HepG2 (cell line): Measurements from ENCODE around the gene VEGFA. TPM values are rescaled to one million over a fixed set of nuclear protein-coding genes. Genes with fewer than 3 reads are reported as not detected.

Experiments
- AKAP8 ChIP-seq: sonication (generic); formaldehyde crosslinking; IDR thresholded peaks from 2 replicates; pipeline ENCODE4 v1.5.1; 2020; ENCODE audit warnings: mild to moderate bottlenecking, missing genetic modification reagents
- ARHGAP35 ChIP-seq: sonication (generic); formaldehyde crosslinking; IDR thresholded peaks from 2 replicates; pipeline ENCODE4 v1.9.0; 2022; ENCODE audit warnings: mild to moderate bottlenecking, inconsistent platforms, moderate library complexity, missing genetic modification reagents, borderline replicate concordance
- FIP1L1 ChIP-seq: fragments of 200-400 bp; formaldehyde crosslinking; IDR thresholded peaks from 2 replicates; pipeline ENCODE4 v1.6.1; 2018; ENCODE audit warnings: low read depth, mild to moderate bottlenecking, low read length, moderate library complexity, borderline replicate concordance; ENCODE audit not compliant: insufficient read depth
- JARID2 ChIP-seq: sonication (generic); formaldehyde crosslinking; IDR thresholded peaks from 2 replicates; pipeline ENCODE4 v1.8.1; 2023; ENCODE audit warnings: missing genetic modification reagents, inconsistent platforms; ENCODE audit not compliant: insufficient replicate concordance
- KDM4B ChIP-seq: sonication (generic); formaldehyde crosslinking; IDR thresholded peaks from 2 replicates; pipeline ENCODE4 v1.4.0; 2020; ENCODE audit warnings: missing genetic modification reagents
- KDM6A ChIP-seq: IDR thresholded peaks from 2 replicates; pipeline ENCODE4 v1.6.1; 2016; ENCODE audit warnings: low read depth
- RBM39 ChIP-seq: fragments of 200-400 bp; formaldehyde crosslinking; IDR thresholded peaks from one replicate; pipeline ENCODE4 v1.6.1; 2018; ENCODE audit warnings: antibody characterized with exemption, mild to moderate bottlenecking, low read depth, low read length; ENCODE audit not compliant: poor library complexity, severe bottlenecking
- SIN3A ChIP-seq: IDR thresholded peaks from 2 replicates; pipeline ENCODE4 v1.6.1; 2011; ENCODE audit warnings: low read depth, mild to moderate bottlenecking, control low read depth, low read length, borderline replicate concordance
- SMARCE1 ChIP-seq: fragments of 450-650 bp; IDR thresholded peaks from 2 replicates; pipeline ENCODE4 v1.6.1; 2017; ENCODE audit warnings: borderline replicate concordance
- SNAI1 ChIP-seq: sonication (generic); formaldehyde crosslinking; IDR thresholded peaks from 2 replicates; pipeline ENCODE4 v1.5.0; 2020; ENCODE audit warnings: mild to moderate bottlenecking, missing genetic modification reagents, borderline replicate concordance
- TAF1 ChIP-seq: sonication (generic); formaldehyde crosslinking; IDR thresholded peaks from 2 replicates; pipeline ENCODE4 v1.4.0; 2020; ENCODE audit warnings: missing genetic modification reagents
- TOPORS ChIP-seq: sonication (generic); formaldehyde crosslinking; IDR thresholded peaks from 2 replicates; pipeline ENCODE4 v1.8.0; 2023; ENCODE audit warnings: mild to moderate bottlenecking, missing genetic modification reagents
- ZKSCAN8 ChIP-seq: IDR thresholded peaks from 2 replicates; pipeline ENCODE4 v1.6.1; 2016; ENCODE audit warnings: borderline replicate concordance, missing genetic modification reagents, missing compliant biosample characterization
- ZNF17 ChIP-seq: sonication (generic); formaldehyde crosslinking; IDR thresholded peaks from 2 replicates; pipeline ENCODE4 v1.5.0; 2020; ENCODE audit warnings: mild to moderate bottlenecking, missing genetic modification reagents
- ZNF317 ChIP-seq: sonication (generic); formaldehyde crosslinking; IDR thresholded peaks from 2 replicates; pipeline ENCODE4 v1.5.0; 2020; ENCODE audit warnings: mild to moderate bottlenecking, missing genetic modification reagents
- ZNF615 ChIP-seq: sonication (generic); formaldehyde crosslinking; IDR thresholded peaks from 2 replicates; pipeline ENCODE4 v1.5.0; 2020; ENCODE audit warnings: mild to moderate bottlenecking, missing genetic modification reagents, borderline replicate concordance
- polyA plus RNA-seq, 8 experiments: library from polyadenylated mRNA; depleted of rRNA in 3 of 8; stranded (reverse) in 7 of 8; unstranded in 1 of 8; fragments of >200 nt; fragmentation: Illumina TruSeq in 4 of 8; extraction: Trizol in 4 of 8; gene quantifications; 2 replicates each; pipeline versions ENCODE4 v1.2.1 to v1.2.3, GENCODE V29; 2011 to 2016; ENCODE audit warnings: low read depth in 4 of 8, missing spikeins in 1 of 8, mixed read lengths in 1 of 8; ENCODE audit not compliant: insufficient read depth in 1 of 8
- total RNA-seq, 5 experiments: library from RNA; depleted of rRNA; stranded (reverse); fragments of >200 nt; fragmentation: Illumina TruSeq; extraction: Trizol; gene quantifications; 2 replicates each; pipeline ENCODE4 v1.2.3, GENCODE V29; 2016; ENCODE audit warnings: low read depth in 1 of 5
- TF ChIP-seq, protein P1 (sequence below): sonication (generic); formaldehyde crosslinking; conservative IDR thresholded peaks from 2 replicates; pipeline ENCODE4 v1.8.0; 2022; ENCODE audit warnings: mild to moderate bottlenecking, moderate library complexity, missing genetic modification reagents
- TF ChIP-seq, protein P2 (sequence below): sonication (generic); formaldehyde crosslinking; IDR thresholded peaks from 2 replicates; pipeline ENCODE4 v1.5.0; 2020; ENCODE audit warnings: mild to moderate bottlenecking, missing genetic modification reagents, borderline replicate concordance
- TF ChIP-seq, protein P3 (sequence below): IDR thresholded peaks from 2 replicates; pipeline ENCODE4 v1.6.1; 2016

Gene VEGFA
- total and polyA plus RNA-seq, 2 of the 13 experiments (the other 11 are each of a cell fraction or from before 2014, with no cell fraction given), result 68.1 to 629 TPM

DNA sequence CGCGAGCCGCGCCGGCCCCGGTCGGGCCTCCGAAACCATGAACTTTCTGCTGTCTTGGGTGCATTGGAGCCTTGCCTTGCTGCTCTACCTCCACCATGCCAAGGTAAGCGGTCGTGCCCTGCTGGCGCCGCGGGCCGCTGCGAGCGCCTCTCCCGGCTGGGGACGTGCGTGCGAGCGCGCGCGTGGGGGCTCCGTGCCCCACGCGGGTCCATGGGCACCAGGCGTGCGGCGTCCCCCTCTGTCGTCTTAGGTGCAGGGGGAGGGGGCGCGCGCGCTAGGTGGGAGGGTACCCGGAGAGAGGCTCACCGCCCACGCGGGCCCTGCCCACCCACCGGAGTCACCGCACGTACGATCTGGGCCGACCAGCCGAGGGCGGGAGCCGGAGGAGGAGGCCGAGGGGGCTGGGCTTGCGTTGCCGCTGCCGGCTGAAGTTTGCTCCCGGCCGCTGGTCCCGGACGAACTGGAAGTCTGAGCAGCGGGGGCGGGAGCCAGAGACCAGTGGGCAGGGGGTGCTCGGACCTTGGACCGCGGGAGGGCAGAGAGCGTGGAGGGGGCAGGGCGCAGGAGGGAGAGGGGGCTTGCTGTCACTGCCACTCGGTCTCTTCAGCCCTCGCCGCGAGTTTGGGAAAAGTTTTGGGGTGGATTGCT, 1.3 kb downstream of the VEGFA start (continued):
- TF ChIP-seq KDM4B (CRISPR knock-in tag) (peak; percentile 94), TOPORS (peak; percentile 98), ZNF17 (CRISPR knock-in tag) (no peak), ZKSCAN8 (CRISPR knock-in tag) (no peak), RBM39 (peak; percentile 97), ZNF615 (CRISPR knock-in tag) (no peak), SNAI1 (CRISPR knock-in tag) (peak; percentile 15; the same call in 1 of the 2 replicates), ARHGAP35 (CRISPR knock-in tag) (peak; percentile 61), KDM6A (CRISPR knock-in tag) (no peak), JARID2 (CRISPR knock-in tag) (peak; percentile 86), TAF1 (peak; percentile 93), AKAP8 (CRISPR knock-in tag) (peak; percentile 55; the same call in 1 of the 2 replicates), SMARCE1 (no peak), FIP1L1 (no peak; the same call in 1 of the 2 replicates), ZNF317 (CRISPR knock-in tag) (no peak), SIN3A (peak; percentile 32; the same call in 1 of the 2 replicates)
- TF ChIP-seq, protein P1, sequence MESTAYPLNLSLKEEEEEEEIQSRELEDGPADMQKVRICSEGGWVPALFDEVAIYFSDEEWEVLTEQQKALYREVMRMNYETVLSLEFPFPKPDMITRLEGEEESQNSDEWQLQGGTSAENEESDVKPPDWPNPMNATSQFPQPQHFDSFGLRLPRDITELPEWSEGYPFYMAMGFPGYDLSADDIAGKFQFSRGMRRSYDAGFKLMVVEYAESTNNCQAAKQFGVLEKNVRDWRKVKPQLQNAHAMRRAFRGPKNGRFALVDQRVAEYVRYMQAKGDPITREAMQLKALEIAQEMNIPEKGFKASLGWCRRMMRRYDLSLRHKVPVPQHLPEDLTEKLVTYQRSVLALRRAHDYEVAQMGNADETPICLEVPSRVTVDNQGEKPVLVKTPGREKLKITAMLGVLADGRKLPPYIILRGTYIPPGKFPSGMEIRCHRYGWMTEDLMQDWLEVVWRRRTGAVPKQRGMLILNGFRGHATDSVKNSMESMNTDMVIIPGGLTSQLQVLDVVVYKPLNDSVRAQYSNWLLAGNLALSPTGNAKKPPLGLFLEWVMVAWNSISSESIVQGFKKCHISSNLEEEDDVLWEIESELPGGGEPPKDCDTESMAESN (CRISPR knock-in tag), result peak; percentile 80; the same call in 1 of the 2 replicates
- TF ChIP-seq, protein P2, sequence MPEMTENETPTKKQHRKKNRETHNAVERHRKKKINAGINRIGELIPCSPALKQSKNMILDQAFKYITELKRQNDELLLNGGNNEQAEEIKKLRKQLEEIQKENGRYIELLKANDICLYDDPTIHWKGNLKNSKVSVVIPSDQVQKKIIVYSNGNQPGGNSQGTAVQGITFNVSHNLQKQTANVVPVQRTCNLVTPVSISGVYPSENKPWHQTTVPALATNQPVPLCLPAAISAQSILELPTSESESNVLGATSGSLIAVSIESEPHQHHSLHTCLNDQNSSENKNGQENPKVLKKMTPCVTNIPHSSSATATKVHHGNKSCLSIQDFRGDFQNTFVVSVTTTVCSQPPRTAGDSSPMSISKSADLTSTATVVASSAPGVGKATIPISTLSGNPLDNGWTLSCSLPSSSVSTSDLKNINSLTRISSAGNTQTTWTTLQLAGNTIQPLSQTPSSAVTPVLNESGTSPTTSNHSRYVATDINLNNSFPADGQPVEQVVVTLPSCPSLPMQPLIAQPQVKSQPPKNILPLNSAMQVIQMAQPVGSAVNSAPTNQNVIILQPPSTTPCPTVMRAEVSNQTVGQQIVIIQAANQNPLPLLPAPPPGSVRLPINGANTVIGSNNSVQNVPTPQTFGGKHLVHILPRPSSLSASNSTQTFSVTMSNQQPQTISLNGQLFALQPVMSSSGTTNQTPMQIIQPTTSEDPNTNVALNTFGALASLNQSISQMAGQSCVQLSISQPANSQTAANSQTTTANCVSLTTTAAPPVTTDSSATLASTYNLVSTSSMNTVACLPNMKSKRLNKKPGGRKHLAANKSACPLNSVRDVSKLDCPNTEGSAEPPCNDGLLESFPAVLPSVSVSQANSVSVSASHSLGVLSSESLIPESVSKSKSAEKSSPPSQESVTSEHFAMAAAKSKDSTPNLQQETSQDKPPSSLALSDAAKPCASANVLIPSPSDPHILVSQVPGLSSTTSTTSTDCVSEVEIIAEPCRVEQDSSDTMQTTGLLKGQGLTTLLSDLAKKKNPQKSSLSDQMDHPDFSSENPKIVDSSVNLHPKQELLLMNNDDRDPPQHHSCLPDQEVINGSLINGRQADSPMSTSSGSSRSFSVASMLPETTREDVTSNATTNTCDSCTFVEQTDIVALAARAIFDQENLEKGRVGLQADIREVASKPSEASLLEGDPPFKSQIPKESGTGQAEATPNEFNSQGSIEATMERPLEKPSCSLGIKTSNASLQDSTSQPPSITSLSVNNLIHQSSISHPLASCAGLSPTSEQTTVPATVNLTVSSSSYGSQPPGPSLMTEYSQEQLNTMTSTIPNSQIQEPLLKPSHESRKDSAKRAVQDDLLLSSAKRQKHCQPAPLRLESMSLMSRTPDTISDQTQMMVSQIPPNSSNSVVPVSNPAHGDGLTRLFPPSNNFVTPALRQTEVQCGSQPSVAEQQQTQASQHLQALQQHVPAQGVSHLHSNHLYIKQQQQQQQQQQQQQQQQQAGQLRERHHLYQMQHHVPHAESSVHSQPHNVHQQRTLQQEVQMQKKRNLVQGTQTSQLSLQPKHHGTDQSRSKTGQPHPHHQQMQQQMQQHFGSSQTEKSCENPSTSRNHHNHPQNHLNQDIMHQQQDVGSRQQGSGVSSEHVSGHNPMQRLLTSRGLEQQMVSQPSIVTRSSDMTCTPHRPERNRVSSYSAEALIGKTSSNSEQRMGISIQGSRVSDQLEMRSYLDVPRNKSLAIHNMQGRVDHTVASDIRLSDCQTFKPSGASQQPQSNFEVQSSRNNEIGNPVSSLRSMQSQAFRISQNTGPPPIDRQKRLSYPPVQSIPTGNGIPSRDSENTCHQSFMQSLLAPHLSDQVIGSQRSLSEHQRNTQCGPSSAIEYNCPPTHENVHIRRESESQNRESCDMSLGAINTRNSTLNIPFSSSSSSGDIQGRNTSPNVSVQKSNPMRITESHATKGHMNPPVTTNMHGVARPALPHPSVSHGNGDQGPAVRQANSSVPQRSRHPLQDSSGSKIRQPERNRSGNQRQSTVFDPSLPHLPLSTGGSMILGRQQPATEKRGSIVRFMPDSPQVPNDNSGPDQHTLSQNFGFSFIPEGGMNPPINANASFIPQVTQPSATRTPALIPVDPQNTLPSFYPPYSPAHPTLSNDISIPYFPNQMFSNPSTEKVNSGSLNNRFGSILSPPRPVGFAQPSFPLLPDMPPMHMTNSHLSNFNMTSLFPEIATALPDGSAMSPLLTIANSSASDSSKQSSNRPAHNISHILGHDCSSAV, result no peak
- TF ChIP-seq, protein P3, sequence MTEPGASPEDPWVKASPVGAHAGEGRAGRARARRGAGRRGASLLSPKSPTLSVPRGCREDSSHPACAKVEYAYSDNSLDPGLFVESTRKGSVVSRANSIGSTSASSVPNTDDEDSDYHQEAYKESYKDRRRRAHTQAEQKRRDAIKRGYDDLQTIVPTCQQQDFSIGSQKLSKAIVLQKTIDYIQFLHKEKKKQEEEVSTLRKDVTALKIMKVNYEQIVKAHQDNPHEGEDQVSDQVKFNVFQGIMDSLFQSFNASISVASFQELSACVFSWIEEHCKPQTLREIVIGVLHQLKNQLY (CRISPR knock-in tag), result no peak
